GM10266 (cell line): ENCODE data around the gene GALP.

ENCODE experiments used
- DNase-seq: peaks from one replicate; pipeline ENCODE4 v3.0.0; 2012; ENCODE audit errors: extremely low spot score
- TF ChIP-seq, protein P1 (sequence below): IDR thresholded peaks from 2 replicates; pipeline ENCODE4 v1.5.1; 2012; ENCODE audit warnings: mild to moderate bottlenecking, low read depth; ENCODE audit not compliant: control insufficient read depth, insufficient read depth; ENCODE audit errors: missing control alignments

GALP gene

DNA sequence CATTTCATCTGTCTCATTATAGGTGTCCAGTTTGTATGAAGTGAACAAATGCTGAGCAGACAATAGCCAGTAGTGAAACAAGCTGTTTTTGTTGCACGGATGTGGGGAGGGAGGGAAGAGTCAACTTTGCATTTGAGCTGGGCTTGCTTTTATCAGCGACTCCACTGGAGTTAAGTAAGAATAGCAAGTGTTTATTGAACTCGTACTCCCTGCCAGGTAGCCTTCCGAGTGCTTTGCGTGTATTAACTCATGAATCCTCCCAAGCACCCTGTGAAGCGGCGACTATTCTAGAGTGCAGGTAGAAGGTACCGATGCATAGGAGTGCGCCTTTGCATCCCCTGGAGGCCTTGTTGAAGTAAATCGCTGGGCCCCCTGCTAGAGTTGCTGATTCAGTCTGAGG, 39.4 kb upstream of the GALP start:
- TF ChIP-seq, protein P1, sequence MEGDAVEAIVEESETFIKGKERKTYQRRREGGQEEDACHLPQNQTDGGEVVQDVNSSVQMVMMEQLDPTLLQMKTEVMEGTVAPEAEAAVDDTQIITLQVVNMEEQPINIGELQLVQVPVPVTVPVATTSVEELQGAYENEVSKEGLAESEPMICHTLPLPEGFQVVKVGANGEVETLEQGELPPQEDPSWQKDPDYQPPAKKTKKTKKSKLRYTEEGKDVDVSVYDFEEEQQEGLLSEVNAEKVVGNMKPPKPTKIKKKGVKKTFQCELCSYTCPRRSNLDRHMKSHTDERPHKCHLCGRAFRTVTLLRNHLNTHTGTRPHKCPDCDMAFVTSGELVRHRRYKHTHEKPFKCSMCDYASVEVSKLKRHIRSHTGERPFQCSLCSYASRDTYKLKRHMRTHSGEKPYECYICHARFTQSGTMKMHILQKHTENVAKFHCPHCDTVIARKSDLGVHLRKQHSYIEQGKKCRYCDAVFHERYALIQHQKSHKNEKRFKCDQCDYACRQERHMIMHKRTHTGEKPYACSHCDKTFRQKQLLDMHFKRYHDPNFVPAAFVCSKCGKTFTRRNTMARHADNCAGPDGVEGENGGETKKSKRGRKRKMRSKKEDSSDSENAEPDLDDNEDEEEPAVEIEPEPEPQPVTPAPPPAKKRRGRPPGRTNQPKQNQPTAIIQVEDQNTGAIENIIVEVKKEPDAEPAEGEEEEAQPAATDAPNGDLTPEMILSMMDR, result no peak
- no peak for DNase-seq

DNA sequence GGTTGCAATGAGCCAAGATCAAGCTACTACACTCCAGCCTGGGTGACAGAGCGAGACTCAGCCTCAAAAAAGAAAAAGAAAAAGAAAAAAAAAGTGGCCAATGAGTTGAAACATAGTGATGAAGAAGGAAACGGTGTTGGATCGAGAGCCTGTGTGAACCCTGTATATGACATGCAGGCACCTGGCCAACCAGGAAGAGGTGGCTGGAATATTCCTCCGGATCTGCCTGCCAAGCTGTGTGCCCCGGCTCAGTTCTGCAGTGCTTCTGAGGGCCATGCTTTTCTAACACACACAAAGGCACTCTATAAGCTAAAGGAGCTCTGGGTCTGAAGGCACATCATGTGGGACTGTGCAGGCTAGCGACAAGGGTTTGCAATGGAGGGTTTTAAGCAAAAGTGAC, 38.4 kb upstream of the GALP start:
- TF ChIP-seq, protein P1, result no peak
- no peak for DNase-seq

DNA sequence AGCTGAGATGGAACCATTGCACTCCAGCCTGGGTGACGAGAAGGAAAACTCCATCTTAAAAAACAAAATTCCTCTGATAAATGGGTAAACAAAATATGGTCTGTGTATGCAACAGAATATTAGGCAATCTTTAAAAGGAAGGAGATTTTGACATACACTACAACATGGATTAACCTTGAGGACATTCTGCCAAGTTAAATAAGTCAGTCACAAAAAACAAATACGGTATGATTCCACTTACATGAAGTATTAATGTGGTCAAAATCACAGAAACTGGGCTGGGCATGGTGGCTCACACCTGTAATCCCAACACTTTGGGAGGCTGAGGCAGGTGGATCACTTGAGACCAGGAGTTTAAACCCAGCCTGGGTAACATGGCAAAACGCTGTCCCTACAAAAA, 37.7 kb upstream of the GALP start:
- TF ChIP-seq, protein P1, result no peak

DNA sequence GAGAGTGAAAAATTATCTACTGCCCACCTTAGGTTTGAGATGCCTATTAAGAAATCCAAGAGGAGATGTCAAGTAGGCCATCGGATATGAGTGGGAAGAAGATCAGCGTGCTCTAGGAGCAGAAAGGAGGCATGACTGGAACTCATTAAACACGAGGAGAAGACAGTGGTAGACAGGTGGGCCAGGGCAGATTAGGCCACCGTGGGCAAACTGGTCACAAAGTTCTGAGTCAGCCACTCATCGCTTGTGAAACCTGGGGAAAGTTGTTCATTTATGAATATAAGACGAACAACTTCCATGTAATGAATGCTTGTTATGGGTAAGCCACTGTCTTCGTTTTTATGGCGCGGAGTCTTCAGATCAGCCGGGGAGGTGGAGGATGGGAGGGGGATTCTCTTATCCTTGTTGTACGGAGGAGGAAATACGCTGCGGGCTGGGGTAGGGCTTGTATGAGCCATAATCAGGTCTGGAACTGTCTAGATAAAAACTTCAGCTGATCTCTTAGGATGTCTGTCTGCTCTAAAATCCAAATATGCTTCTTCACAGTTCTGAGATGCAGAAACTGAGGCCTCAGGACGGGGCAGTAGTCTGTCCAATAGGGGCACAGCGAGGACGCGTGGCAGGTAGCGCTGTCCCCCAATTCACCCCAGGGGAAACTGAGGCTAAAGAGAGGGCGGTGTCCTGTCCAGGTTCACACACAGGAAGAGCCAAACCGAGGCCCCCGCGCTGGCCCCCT, 35.8 kb upstream of the GALP start:
- no peak for DNase-seq
- TF ChIP-seq, protein P1, result no peak

More for the DNA sequence above, 37.7 kb upstream of the GALP start:
- no peak for DNase-seq

DNA sequence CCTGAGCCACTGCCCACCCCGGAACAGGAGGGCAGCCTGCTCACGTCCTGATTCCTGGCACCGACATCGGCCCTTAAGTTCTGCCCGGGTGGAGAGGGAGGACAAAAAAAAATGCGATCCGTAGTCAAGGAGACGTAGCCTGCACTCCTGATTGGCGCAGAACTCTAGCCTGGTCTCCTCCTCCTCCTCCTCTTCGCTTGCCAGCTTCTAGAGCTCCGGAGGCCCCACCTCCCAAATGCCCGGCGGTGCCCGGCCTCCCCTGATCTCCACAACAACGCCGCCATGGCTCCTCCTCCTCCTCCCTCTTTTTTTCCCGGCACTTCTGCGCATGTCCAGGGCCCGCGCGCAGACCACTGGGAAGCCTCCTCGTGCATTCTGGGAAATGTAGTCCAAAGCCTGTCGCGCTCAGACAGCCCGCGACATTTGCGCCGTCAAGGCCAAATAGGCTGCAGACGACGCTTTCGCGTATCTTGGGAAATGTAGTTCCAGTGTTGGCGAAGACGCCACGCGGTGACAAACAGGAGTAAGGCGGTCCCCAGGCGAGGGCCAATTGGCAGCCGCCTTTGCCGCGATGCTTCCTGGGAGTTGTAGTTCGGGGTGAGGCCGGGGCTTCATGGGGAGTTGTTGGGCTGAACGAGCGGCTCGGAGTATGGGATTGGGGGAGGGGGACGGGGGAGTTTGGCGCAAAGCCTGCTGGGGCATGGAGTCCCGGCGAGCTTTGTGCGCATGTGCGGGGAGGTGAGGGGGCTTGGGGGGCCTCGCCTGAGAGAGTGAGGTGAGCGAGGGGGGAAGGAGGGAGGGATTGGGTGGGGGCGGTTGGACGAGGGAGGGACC, 35.0 kb upstream of the GALP start, which contains the start of gene ZNF444:
ZNF444 (plus strand) TSS at position 705 of the 834 bp plus-strand sequence. CDS start 5,625 bp downstream, outside the sequence.
- TF ChIP-seq, protein P1, result no peak
- DNase-seq, result peak; percentile 97

DNA sequence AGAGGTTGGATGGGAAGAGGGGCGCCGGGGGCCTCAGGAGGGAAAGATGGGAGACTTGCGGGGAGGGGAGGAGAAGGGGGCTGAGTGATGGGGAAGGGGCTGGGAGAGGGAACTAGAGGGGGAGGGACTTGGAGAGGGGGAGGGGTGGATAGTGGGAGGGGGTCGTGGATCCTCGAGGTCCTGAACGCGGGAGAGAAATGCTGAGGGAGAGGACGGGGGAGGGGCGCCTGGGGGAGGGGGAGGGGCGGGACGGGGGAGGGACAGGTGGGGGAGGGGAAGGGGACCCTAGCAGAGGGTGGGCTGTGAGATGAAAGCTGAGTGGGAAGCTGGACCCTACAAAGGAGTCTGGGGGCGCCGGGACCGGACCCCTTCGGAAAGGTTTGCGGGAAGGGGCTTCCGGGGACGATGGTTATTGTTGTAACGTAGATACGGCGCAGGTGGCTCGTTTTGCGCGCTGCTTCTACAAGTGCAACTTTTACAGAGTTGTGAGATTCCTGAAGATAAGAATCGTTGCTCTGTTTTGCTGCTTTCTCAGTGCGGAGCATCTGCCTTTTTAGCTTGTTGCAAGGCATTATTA, 34.3 kb upstream of the GALP start:
- DNase-seq, result no peak
- TF ChIP-seq, protein P1, result no peak
